A549 (cell line): ENCODE measurements around the gene TSPAN5. TPM values are rescaled to one million over a fixed set of nuclear protein-coding genes. Genes with fewer than 3 reads are reported as not detected.

ENCODE experiments used
- ATAC-seq, 2 experiments: fragments of 200-7000 bp in 1 of 2; fragments of >200 bp in 1 of 2; cut with Nextera tagmentation in 1 of 2; cut with Tn5 transposase in 1 of 2; 3 replicates each; pipeline versions ENCODE4 v1.8.0 to v1.9.1; 2018 to 2020; ENCODE audit warnings: mild to moderate bottlenecking in 1 of 2, moderate library complexity in 1 of 2
- CTCF ChIA-PET: fragments of 300-600 bp; sonication (Branson Sonifier 250); formaldehyde crosslinking; extraction: SDS; loops from one replicate; lab custom pipeline; 2021; ENCODE audit warnings: antibody characterized with exemption, inconsistent platforms; lab: Yijun Ruan, JAX
- POLR2A ChIA-PET: fragments of 350-600 bp; formaldehyde crosslinking; extraction: SDS; loops from one replicate; lab custom pipeline; 2021; ENCODE audit warnings: antibody characterized with exemption, inconsistent platforms; lab: Yijun Ruan, JAX
- DNase-seq, 2 experiments: peaks; one replicate each; pipeline versions ENCODE4 v3.0.0 to v3.0.0-alpha.2; 2011 to 2016; ENCODE audit warnings: low read depth in 1 of 2, low spot score in 1 of 2
- FAIRE-seq: peaks from 2 replicates; lab custom pipeline; 2011; peaks lifted over from hg19 to GRCh38; lab: Jason Lieb, UNC
- H3K27ac ChIP-seq, 2 experiments: fragments of >200 bp; sonication (Bioruptor Twin); formaldehyde crosslinking; 3 replicates each; pipeline ENCODE4 v1.5.1; 2016 to 2017
- H3K4me1 ChIP-seq: fragments of >200 bp; sonication (Bioruptor Twin); formaldehyde crosslinking; 3 replicates; pipeline ENCODE4 v1.6.1; 2016
- H3K4me2 ChIP-seq: fragments of >200 bp; sonication (Bioruptor Twin); formaldehyde crosslinking; 3 replicates; pipeline ENCODE4 v1.6.1; 2016
- H3K4me3 ChIP-seq: fragments of >200 bp; sonication (Bioruptor Twin); formaldehyde crosslinking; 3 replicates; pipeline ENCODE4 v1.5.1; 2016
- H3K9me3 ChIP-seq: fragments of >200 bp; sonication (Bioruptor Twin); formaldehyde crosslinking; 3 replicates; pipeline ENCODE4 v1.6.1; 2016
- ATOH8 ChIP-seq: fragments of 250-450 bp; sonication (Bioruptor Pico); IDR thresholded peaks from 2 replicates; pipeline ENCODE4 v1.5.0; 2020; ENCODE audit warnings: low read depth, mild to moderate bottlenecking, moderate library complexity
- BHLHE40 ChIP-seq: IDR thresholded peaks from 2 replicates; pipeline ENCODE4 v1.6.1; 2012; ENCODE audit warnings: low read depth, low read length, inconsistent platforms
- CBX2 ChIP-seq: fragments of 200-600 bp; sonication (generic); IDR thresholded peaks from 2 replicates; pipeline ENCODE4 v1.6.1; 2016; ENCODE audit warnings: low read depth, mild to moderate bottlenecking, borderline replicate concordance
- CBX8 ChIP-seq: fragments of 200-600 bp; sonication (generic); IDR thresholded peaks from 2 replicates; pipeline ENCODE4 v1.6.1; 2016
- CEBPB ChIP-seq, 2 experiments: fragments of >200 bp in 1 of 2; sonication (Bioruptor Twin) in 1 of 2; formaldehyde crosslinking in 1 of 2; IDR thresholded peaks; 2 replicates each; pipeline ENCODE4 v1.6.1; 2012 to 2016
- CTCF ChIP-seq: fragments of >200 bp; sonication (Bioruptor Twin); formaldehyde crosslinking; IDR thresholded peaks from 3 replicates; pipeline ENCODE4 v1.5.1; 2016
- EHMT2 ChIP-seq: fragments of 200-600 bp; sonication (generic); IDR thresholded peaks from 2 replicates; pipeline ENCODE4 v1.6.1; 2016; ENCODE audit warnings: antibody characterized with exemption, low read depth, mild to moderate bottlenecking, moderate library complexity
- ESRRA ChIP-seq: fragments of 150-350 bp; IDR thresholded peaks from 2 replicates; pipeline ENCODE4 v1.6.1; 2014; ENCODE audit warnings: mild to moderate bottlenecking, low read length, borderline replicate concordance
- FOSL2 ChIP-seq, 2 experiments: fragments of 450-650 bp in 1 of 2; fragments of >200 bp in 1 of 2; sonication (Bioruptor Twin) in 1 of 2; formaldehyde crosslinking; IDR thresholded peaks; 2 replicates each; pipeline versions ENCODE4 v1.5.0 to v1.6.1; 2016 to 2020; ENCODE audit warnings: mild to moderate bottlenecking in 1 of 2, moderate library complexity in 1 of 2
- GATA3 ChIP-seq: IDR thresholded peaks from 2 replicates; pipeline ENCODE4 v1.6.1; 2012; ENCODE audit warnings: borderline replicate concordance
- HES2 ChIP-seq: fragments of >200 bp; sonication (Bioruptor Twin); formaldehyde crosslinking; IDR thresholded peaks from 2 replicates; pipeline ENCODE4 v1.6.1; 2016
- HMGXB4 ChIP-seq: fragments of 250-450 bp; sonication (Bioruptor Pico); IDR thresholded peaks from 2 replicates; pipeline ENCODE4 v1.5.0; 2021; ENCODE audit warnings: mild to moderate bottlenecking, moderate library complexity, borderline replicate concordance
- HOXA7 ChIP-seq: fragments of 250-450 bp; sonication (Bioruptor Pico); IDR thresholded peaks from 2 replicates; pipeline ENCODE4 v1.5.0; 2020; ENCODE audit warnings: mild to moderate bottlenecking, moderate library complexity
- HOXB5 ChIP-seq: fragments of 250-450 bp; sonication (Bioruptor Pico); IDR thresholded peaks from 2 replicates; pipeline ENCODE4 v1.5.0; 2020; ENCODE audit warnings: mild to moderate bottlenecking, moderate library complexity
- JUN ChIP-seq, 2 experiments: fragments of >200 bp; sonication (Bioruptor Twin); formaldehyde crosslinking; IDR thresholded peaks; 2 replicates in 1 of 2; 3 replicates in 1 of 2; pipeline ENCODE4 v1.6.1; 2016 to 2017
- NFE2L2 ChIP-seq: fragments of 150-350 bp; conservative IDR thresholded peaks from 2 replicates; pipeline ENCODE4 v1.6.1; 2014; ENCODE audit warnings: low read length
- NR3C1 ChIP-seq: fragments of >200 bp; sonication (Bioruptor Twin); formaldehyde crosslinking; IDR thresholded peaks from 3 replicates; pipeline ENCODE4 v1.6.1; 2017
- PHF8 ChIP-seq: fragments of 200-600 bp; sonication (generic); IDR thresholded peaks from 2 replicates; pipeline ENCODE4 v1.6.1; 2016; ENCODE audit warnings: low read depth, mild to moderate bottlenecking, antibody characterized with exemption, moderate library complexity, borderline replicate concordance
- POLR2A ChIP-seq: IDR thresholded peaks from 2 replicates; pipeline ENCODE4 v1.6.1; 2012; ENCODE audit warnings: mild to moderate bottlenecking, low read length
- RARB ChIP-seq: fragments of 250-450 bp; sonication (Bioruptor Pico); IDR thresholded peaks from 2 replicates; pipeline ENCODE4 v1.8.0; 2021; ENCODE audit warnings: mild to moderate bottlenecking, moderate library complexity
- RNF2 ChIP-seq: fragments of 200-600 bp; sonication (generic); IDR thresholded peaks from 2 replicates; pipeline ENCODE4 v1.6.1; 2016; ENCODE audit warnings: low read depth, mild to moderate bottlenecking, antibody characterized with exemption, moderate library complexity, borderline replicate concordance
- TFCP2L1 ChIP-seq: fragments of 250-450 bp; sonication (Bioruptor Pico); IDR thresholded peaks from 2 replicates; pipeline ENCODE4 v1.5.0; 2021; ENCODE audit warnings: mild to moderate bottlenecking
- USF2 ChIP-seq: fragments of 450-650 bp; IDR thresholded peaks from 2 replicates; pipeline ENCODE4 v1.6.1; 2014; ENCODE audit warnings: antibody characterized with exemption
- ZFP36 ChIP-seq: fragments of 450-650 bp; IDR thresholded peaks from 2 replicates; pipeline ENCODE4 v1.6.1; 2014; ENCODE audit warnings: borderline replicate concordance; ENCODE audit not compliant: partially characterized antibody
- ZNF302 ChIP-seq: fragments of 250-450 bp; sonication (Bioruptor Pico); IDR thresholded peaks from 2 replicates; pipeline ENCODE4 v1.9.0; 2021; ENCODE audit warnings: inconsistent platforms, mild to moderate bottlenecking, moderate library complexity
- ZSCAN20 ChIP-seq: fragments of 250-450 bp; sonication (Bioruptor Pico); IDR thresholded peaks from 2 replicates; pipeline ENCODE4 v1.8.0; 2022; ENCODE audit warnings: mild to moderate bottlenecking, moderate library complexity
- WGBS: methylation state at CpG from one replicate; pipeline ENCODE4 v1.1.6; 2017; ENCODE audit errors: missing lambda C conversion rate; 5-methylcytosine and 5-hydroxymethylcytosine counted together
- polyA plus RNA-seq, 4 experiments: library from polyadenylated mRNA; depleted of rRNA in 3 of 4; stranded (reverse); fragments of >200 nt; fragmentation: RNase III in 1 of 4; extraction: RNeasy Plus Mini Kit Qiagen cat#74134 plus additional on column Dnase treatment in 1 of 4; gene quantifications; 2 replicates in 3 of 4; 3 replicates in 1 of 4; pipeline ENCODE4 v1.2.3, GENCODE V29; 2011 to 2017

The TSPAN5 gene
- polyA plus RNA-seq, 2 of the 4 experiments (the other 2 are of a cell fraction) = 9.5 to 12.4 TPM

- H3K27ac ChIP-seq = no peak overlapping the region
- no peak for DNase-seq
- no peaks in the 10 kb centered on the region for H3K4me1 ChIP-seq
- H3K4me2 ChIP-seq = no peak overlapping the region
- FAIRE-seq = no peak
- WGBS = 93% methylated on average over 1 of the region's 1 CpG
- H3K4me3 ChIP-seq = no peak overlapping the region
- TF ChIP-seq RNF2 = no peak
- CTCF ChIA-PET = no interaction called here
- POLR2A ChIA-PET = no interaction called here
- H3K9me3 ChIP-seq = peaks cover 13% of the 10 kb centered on the region; the same call in 2 of the 3 replicates
- no peak for ATAC-seq
These were observed 56.1 kb downstream of the TSPAN5 start for GRCh38 chr4:98602270-98602669.

GRCh38 chr4:98601708-98602107 is 56.7 kb downstream of the TSPAN5 start:
- POLR2A ChIA-PET = no interaction called here
- CTCF ChIA-PET = interaction anchor here (1.0 kb wide), 1 partner anchor 134 kb away, joined by 3 read pairs; no protein-coding TSS in a partner anchor
- 64% methylated on average over 3 of the region's 3 CpGs for WGBS
- H3K9me3 ChIP-seq = peaks cover 13% of the 10 kb centered on the region; the same call in 2 of the 3 replicates
- no peak for DNase-seq
- no peak for TF ChIP-seq RARB (CRISPR knock-in tag)
- TF ChIP-seq EHMT2 = no peak
- no peak for TF ChIP-seq FOSL2 (IDR thresholded peaks at IDR 0.05)
- no peak for TF ChIP-seq FOSL2 (CRISPR knock-in tag; IDR thresholded peaks at IDR 0.05)
- TF ChIP-seq ESRRA = no peak
- no peak for TF ChIP-seq JUN (IDR thresholded peaks at IDR 0.05)
- no peak for TF ChIP-seq GATA3
- no peak for TF ChIP-seq BHLHE40
- no peak for TF ChIP-seq CBX2
- TF ChIP-seq ZNF302 (CRISPR knock-in tag) = no peak
- TF ChIP-seq PHF8 = no peak
- TF ChIP-seq TFCP2L1 (CRISPR knock-in tag) = no peak
- TF ChIP-seq CTCF = no peak
- TF ChIP-seq ZFP36 = no peak
- TF ChIP-seq NFE2L2 = no peak
- no peak for TF ChIP-seq NR3C1
- no peak for TF ChIP-seq HES2
- TF ChIP-seq ZSCAN20 (CRISPR knock-in tag) = no peak
- TF ChIP-seq RNF2 = no peak
- TF ChIP-seq ATOH8 (CRISPR knock-in tag) = no peak
- TF ChIP-seq POLR2A = no peak
- FAIRE-seq = no peak
- H3K4me1 ChIP-seq = no peaks in the 10 kb centered on the region
- no peak for ATAC-seq
- no peak overlapping the region for H3K4me3 ChIP-seq
- no peak overlapping the region for H3K4me2 ChIP-seq
- H3K27ac ChIP-seq = no peak overlapping the region

GRCh38 chr4:98599617-98600205 is 58.7 kb downstream of the TSPAN5 start:
- no peak overlapping the region for H3K4me3 ChIP-seq
- H3K9me3 ChIP-seq = peaks cover 13% of the 10 kb centered on the region; the same call in 2 of the 3 replicates
- no peak overlapping the region for H3K27ac ChIP-seq
- no peaks in the 10 kb centered on the region for H3K4me1 ChIP-seq
- 54% methylated on average over 2 of the region's 2 CpGs for WGBS
- POLR2A ChIA-PET = no interaction called here
- H3K4me2 ChIP-seq = no peak overlapping the region
- TF ChIP-seq HOXA7 (CRISPR knock-in tag) = no peak
- TF ChIP-seq BHLHE40 = no peak
- no peak for TF ChIP-seq CEBPB (IDR thresholded peaks at IDR 0.05)
- TF ChIP-seq HOXB5 (CRISPR knock-in tag) = no peak
- no peak for TF ChIP-seq ESRRA
- no peak for TF ChIP-seq HMGXB4 (CRISPR knock-in tag)
- no peak for TF ChIP-seq NFE2L2
- TF ChIP-seq RNF2 = no peak
- TF ChIP-seq USF2 = no peak
- TF ChIP-seq ATOH8 (CRISPR knock-in tag) = no peak
- TF ChIP-seq CBX8 = no peak
- TF ChIP-seq, all 56 proteins: peak for 0
- ATAC-seq (no peak), FAIRE-seq (no peak), DNase-seq (no peak)
- CTCF ChIA-PET = no interaction called here
